ENCODE results near the gene EDARADD. TPM values are rescaled to one million over a fixed set of nuclear protein-coding genes. Genes with fewer than 3 reads are reported as not detected.
"Not testable (repeated sequence)": the region's sequence is repeated elsewhere in the genome, so short reads cannot be mapped to it uniquely, and the experiment has no call there.

The EDARADD gene
- total RNA-seq, 1 donor from 2014 or later = 0.59 TPM

GRCh38 chr1:236451796-236452373 lies 57.8 kb downstream of the EDARADD start:
- TF ChIP-seq CTCF (IDR thresholded peaks at IDR 0.05) = peak; percentile 26
- no peaks in the 10 kb centered on the region for H3K9me3 Mint-ChIP-seq (ENCODE audit: unreplicated experiment)
- DNase-seq (ENCODE audit: extremely low spot score, unreplicated experiment) = no peak
- no peaks in the 10 kb centered on the region for H3K36me3 Mint-ChIP-seq (ENCODE audit: unreplicated experiment)
- H3K27me3 Mint-ChIP-seq (ENCODE audit: unreplicated experiment) = no peaks in the 10 kb centered on the region
- no peak overlapping the region for H3K4me3 Mint-ChIP-seq (ENCODE audit: unreplicated experiment)
- H3K27ac Mint-ChIP-seq (ENCODE audit: unreplicated experiment) = no peak overlapping the region
- H3K4me1 Mint-ChIP-seq (ENCODE audit: unreplicated experiment) = no peaks in the 10 kb centered on the region

- no peaks in the 10 kb centered on the region for H3K36me3 Mint-ChIP-seq (ENCODE audit: unreplicated experiment)
- H3K4me1 Mint-ChIP-seq (ENCODE audit: unreplicated experiment) = no peaks in the 10 kb centered on the region
- no peak overlapping the region for H3K27ac Mint-ChIP-seq (ENCODE audit: unreplicated experiment)
- H3K27me3 Mint-ChIP-seq (ENCODE audit: unreplicated experiment) = peaks cover 2% of the 10 kb centered on the region
- no peak for DNase-seq (ENCODE audit: extremely low spot score, unreplicated experiment)
- TF ChIP-seq CTCF (IDR thresholded peaks at IDR 0.05) = no peak
- no peak overlapping the region for H3K4me3 Mint-ChIP-seq (ENCODE audit: unreplicated experiment)
- no peaks in the 10 kb centered on the region for H3K9me3 Mint-ChIP-seq (ENCODE audit: unreplicated experiment)
These were observed 61.2 kb downstream of the EDARADD start for GRCh38 chr1:236455243-236455642.

GRCh38 chr1:236457775-236458174 lies 63.7 kb downstream of the EDARADD start:
- Mint-ChIP-seq H3K27ac (ENCODE audit: unreplicated experiment) (no peak overlapping the region), H3K4me3 (ENCODE audit: unreplicated experiment) (no peak overlapping the region), H3K9me3 (ENCODE audit: unreplicated experiment) (no peaks in the 10 kb centered on the region), H3K36me3 (ENCODE audit: unreplicated experiment) (no peaks in the 10 kb centered on the region), H3K27me3 (ENCODE audit: unreplicated experiment) (peaks cover 2% of the 10 kb centered on the region), H3K4me1 (ENCODE audit: unreplicated experiment) (no peaks in the 10 kb centered on the region)
- no peak for TF ChIP-seq CTCF (IDR thresholded peaks at IDR 0.05)
- DNase-seq (ENCODE audit: extremely low spot score, unreplicated experiment) = no peak

- DNase-seq (ENCODE audit: extremely low spot score, unreplicated experiment) = no peak
- no peaks in the 10 kb centered on the region for H3K36me3 Mint-ChIP-seq (ENCODE audit: unreplicated experiment)
- no peak for TF ChIP-seq CTCF (IDR thresholded peaks at IDR 0.05)
- no peaks in the 10 kb centered on the region for H3K4me1 Mint-ChIP-seq (ENCODE audit: unreplicated experiment)
- no peaks in the 10 kb centered on the region for H3K9me3 Mint-ChIP-seq (ENCODE audit: unreplicated experiment)
- H3K4me3 Mint-ChIP-seq (ENCODE audit: unreplicated experiment) = no peak overlapping the region
- H3K27me3 Mint-ChIP-seq (ENCODE audit: unreplicated experiment) = peaks cover 2% of the 10 kb centered on the region
- H3K27ac Mint-ChIP-seq (ENCODE audit: unreplicated experiment) = no peak overlapping the region
These were observed 64.9 kb downstream of the EDARADD start for GRCh38 chr1:236458996-236459395.

GRCh38 chr1:236460103-236460502 lies 66.0 kb downstream of the EDARADD start:
- Mint-ChIP-seq H3K27me3 (ENCODE audit: unreplicated experiment) (peaks cover 2% of the 10 kb centered on the region), H3K4me1 (ENCODE audit: unreplicated experiment) (no peaks in the 10 kb centered on the region), H3K9me3 (ENCODE audit: unreplicated experiment) (no peaks in the 10 kb centered on the region), H3K27ac (ENCODE audit: unreplicated experiment) (no peak overlapping the region), H3K36me3 (ENCODE audit: unreplicated experiment) (no peaks in the 10 kb centered on the region), H3K4me3 (ENCODE audit: unreplicated experiment) (no peak overlapping the region)
- TF ChIP-seq CTCF (IDR thresholded peaks at IDR 0.05) = no peak
- DNase-seq (ENCODE audit: extremely low spot score, unreplicated experiment) = no peak

- H3K9me3 Mint-ChIP-seq (ENCODE audit: unreplicated experiment); H3K27me3 Mint-ChIP-seq (ENCODE audit: unreplicated experiment); H3K36me3 Mint-ChIP-seq (ENCODE audit: unreplicated experiment); DNase-seq (ENCODE audit: extremely low spot score, unreplicated experiment); H3K4me3 Mint-ChIP-seq (ENCODE audit: unreplicated experiment); H3K4me1 Mint-ChIP-seq (ENCODE audit: unreplicated experiment); H3K27ac Mint-ChIP-seq (ENCODE audit: unreplicated experiment): not testable (repeated sequence)
These were observed 70.1 kb downstream of the EDARADD start for GRCh38 chr1:236464197-236464596.

Measured in osteocyte (in vitro differentiated cells).